Ishikawa (cell line): ENCODE results near the gene CAMP.

Experiments used
- CREB1 ChIP-seq: IDR thresholded peaks from 2 replicates; pipeline ENCODE4 v1.6.1; 2012; ENCODE audit warnings: low read depth
- EGR1 ChIP-seq: IDR thresholded peaks from 2 replicates; pipeline ENCODE4 v1.6.1; 2012
- TAF1 ChIP-seq: IDR thresholded peaks from 2 replicates; pipeline ENCODE4 v1.6.1; 2012; ENCODE audit warnings: low read depth, mild to moderate bottlenecking

DNA sequence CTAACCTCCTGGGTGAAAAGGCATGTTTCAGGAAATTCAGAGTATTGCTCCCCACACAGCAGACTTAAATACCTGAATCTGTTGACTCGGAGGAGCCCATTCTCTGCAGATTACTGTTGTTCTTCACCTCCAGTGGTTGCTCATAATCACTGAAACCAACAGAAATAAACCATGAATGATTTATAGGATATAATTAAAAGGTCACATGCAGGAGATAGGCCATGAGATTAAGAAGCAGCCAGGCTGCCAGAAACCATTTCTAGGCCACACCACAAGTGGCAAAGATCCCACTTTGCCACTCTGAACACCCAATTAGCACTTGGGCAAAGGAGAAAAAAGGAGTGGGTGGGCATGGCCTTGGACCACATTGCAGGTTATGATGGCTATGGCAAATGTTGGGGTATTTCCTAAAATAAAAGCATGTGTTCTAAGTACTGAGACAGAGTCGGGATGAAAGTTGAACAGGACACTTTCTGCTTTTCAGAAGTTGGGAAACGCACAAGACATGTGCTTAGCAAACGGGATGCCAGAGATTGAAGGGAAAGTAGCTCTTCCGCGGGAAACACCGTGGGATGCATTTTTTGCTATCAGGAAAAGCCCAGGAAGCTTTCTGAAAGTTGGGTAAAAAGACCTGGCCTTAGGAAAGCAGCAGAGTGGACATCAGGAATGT lies 36.5 kb upstream of the CAMP start:
- TF ChIP-seq TAF1 (no peak), EGR1 (no peak), CREB1 (no peak)
